Astrocyte (in vitro differentiated cells and primary cell): Measurements from ENCODE around the gene LRRFIP1. TPM values are rescaled to one million over a fixed set of nuclear protein-coding genes. Genes with fewer than 3 reads are reported as not detected.

Experiments used
- DNase-seq: peaks from one replicate; pipeline ENCODE4 v3.0.0-alpha.2; 2010; ENCODE audit warnings: low read depth
- FAIRE-seq: peaks from 2 replicates; lab custom pipeline; 2011; peaks lifted over from hg19 to GRCh38; lab: Jason Lieb, UNC
- H2AFZ ChIP-seq: 2 replicates; pipeline ENCODE4 v1.6.0; 2012; ENCODE audit warnings: low read depth, low read length, inconsistent platforms
- H3K27ac ChIP-seq: 2 replicates; pipeline ENCODE4 v1.5.1; 2011; ENCODE audit warnings: low read depth, low read length, inconsistent platforms
- H3K27me3 ChIP-seq: 2 replicates; pipeline ENCODE4 v1.6.0; 2011; ENCODE audit warnings: low read length, inconsistent platforms; ENCODE audit not compliant: insufficient read depth
- H3K36me3 ChIP-seq: 2 replicates; pipeline ENCODE4 v1.5.1; 2011; ENCODE audit warnings: low read length, inconsistent platforms; ENCODE audit not compliant: insufficient read depth
- H3K4me1 ChIP-seq: 2 replicates; pipeline ENCODE4 v1.5.1; 2011; ENCODE audit warnings: low read length, inconsistent platforms; ENCODE audit not compliant: insufficient read depth
- H3K4me2 ChIP-seq: 2 replicates; pipeline ENCODE4 v1.6.0; 2012; ENCODE audit warnings: low read length, inconsistent platforms
- H3K4me3 ChIP-seq: 2 replicates; pipeline ENCODE4 v1.5.1; 2011; ENCODE audit warnings: low read depth, mild to moderate bottlenecking, low read length, inconsistent platforms; ENCODE audit not compliant: insufficient read depth
- H3K79me2 ChIP-seq: 2 replicates; pipeline ENCODE4 v1.6.0; 2012; ENCODE audit warnings: mild to moderate bottlenecking, low read length, inconsistent platforms; ENCODE audit not compliant: insufficient read depth
- H3K9ac ChIP-seq: 2 replicates; pipeline ENCODE4 v1.6.0; 2012; ENCODE audit warnings: mild to moderate bottlenecking, low read length, inconsistent platforms
- H3K9me3 ChIP-seq: 2 replicates; pipeline ENCODE4 v1.5.1; 2012; ENCODE audit warnings: low read depth, mild to moderate bottlenecking, low read length, inconsistent platforms; ENCODE audit not compliant: insufficient read depth
- H4K20me1 ChIP-seq: 2 replicates; pipeline ENCODE4 v1.6.0; 2012; ENCODE audit warnings: low read length, inconsistent platforms; ENCODE audit not compliant: insufficient read depth
- H3K27ac Mint-ChIP-seq: one replicate; pipeline ENCODE4 v1.8.0; 2021; ENCODE audit warnings: mild to moderate bottlenecking, mixed read lengths; ENCODE audit not compliant: unreplicated experiment
- H3K27me3 Mint-ChIP-seq: one replicate; pipeline ENCODE4 v1.8.0; 2021; ENCODE audit warnings: low read depth, mixed read lengths; ENCODE audit not compliant: unreplicated experiment
- H3K36me3 Mint-ChIP-seq: one replicate; pipeline ENCODE4 v1.8.0; 2021; ENCODE audit warnings: low read depth, mixed read lengths; ENCODE audit not compliant: unreplicated experiment
- H3K4me1 Mint-ChIP-seq: one replicate; pipeline ENCODE4 v1.8.0; 2021; ENCODE audit warnings: low read depth, mixed read lengths; ENCODE audit not compliant: unreplicated experiment
- H3K4me3 Mint-ChIP-seq: one replicate; pipeline ENCODE4 v1.8.0; 2021; ENCODE audit warnings: mild to moderate bottlenecking, moderate library complexity, mixed read lengths; ENCODE audit not compliant: unreplicated experiment
- H3K9me3 Mint-ChIP-seq: one replicate; pipeline ENCODE4 v1.8.0; 2021; ENCODE audit warnings: mild to moderate bottlenecking, mixed read lengths; ENCODE audit not compliant: unreplicated experiment
- CTCF ChIP-seq: IDR thresholded peaks from 2 replicates; pipeline ENCODE4 v1.5.1; 2011; ENCODE audit warnings: low read depth, mild to moderate bottlenecking, inconsistent platforms, low read length, moderate library complexity; ENCODE audit not compliant: insufficient read depth
- EZH2 ChIP-seq: IDR thresholded peaks from 2 replicates; pipeline ENCODE4 v1.6.1; 2012; ENCODE audit warnings: mild to moderate bottlenecking, low read length, inconsistent platforms; ENCODE audit not compliant: insufficient read depth
- total RNA-seq: library from RNA; stranded (reverse); gene quantifications from 2 replicates; pipeline ENCODE4 v1.2.1, GENCODE V29; 2021

The LRRFIP1 gene
- total RNA-seq, 1 donor from 2014 or later, result 83.3 TPM

GRCh38 chr2:237675316-237675715, 47.9 kb downstream of the LRRFIP1 start:
- Mint-ChIP-seq H3K27ac (peak overlapping the region; percentile 97), H3K4me3 (peak overlapping the region; percentile 72), H3K9me3 (no peaks in the 10 kb centered on the region), H3K4me1 (peaks cover 35% of the 10 kb centered on the region), H3K27me3 (no peaks in the 10 kb centered on the region), H3K36me3 (peaks cover 2% of the 10 kb centered on the region)
- Histone ChIP-seq H3K27me3 (no peaks in the 10 kb centered on the region), H4K20me1 (no peaks in the 10 kb centered on the region), H3K27ac (peak overlapping the region; percentile 74), H2AFZ (peak overlapping the region; percentile 19), H3K9me3 (no peaks in the 10 kb centered on the region), H3K36me3 (no peaks in the 10 kb centered on the region), H3K4me3 (no peak overlapping the region), H3K9ac (peak overlapping the region; percentile 80), H3K79me2 (peaks cover 19% of the 10 kb centered on the region), H3K4me1 (peaks cover 44% of the 10 kb centered on the region), H3K4me2 (peak overlapping the region; percentile 81)
- no peak for DNase-seq
- FAIRE-seq, result no peak
- TF ChIP-seq CTCF, result no peak

GRCh38 chr2:237680702-237681478, 53.5 kb downstream of the LRRFIP1 start:
- H3K36me3 ChIP-seq, result no peaks in the 10 kb centered on the region

More at GRCh38 chr2:237680702-237681478, 53.5 kb downstream of the LRRFIP1 start:
- H3K4me1 ChIP-seq, result peaks cover 11% of the 10 kb centered on the region
- no peak overlapping the region for H3K9ac ChIP-seq
- H3K36me3 Mint-ChIP-seq, result peaks cover 16% of the 10 kb centered on the region
- FAIRE-seq, result no peak
- H3K4me1 Mint-ChIP-seq, result peaks cover 12% of the 10 kb centered on the region
- no peaks in the 10 kb centered on the region for H3K27me3 ChIP-seq
- H3K9me3 ChIP-seq, result no peaks in the 10 kb centered on the region
- no peak overlapping the region for H2AFZ ChIP-seq
- H4K20me1 ChIP-seq, result no peaks in the 10 kb centered on the region
- peaks cover 6% of the 10 kb centered on the region for H3K79me2 ChIP-seq
- TF ChIP-seq CTCF (no peak), EZH2 (no peak)
- DNase-seq, result no peak
- peak overlapping the region; percentile 34 for H3K27ac Mint-ChIP-seq
- H3K27me3 Mint-ChIP-seq, result no peaks in the 10 kb centered on the region
- no peak overlapping the region for H3K4me3 ChIP-seq
- no peak overlapping the region for H3K4me3 Mint-ChIP-seq
- H3K4me2 ChIP-seq, result no peak overlapping the region
- H3K9me3 Mint-ChIP-seq, result no peaks in the 10 kb centered on the region
- H3K27ac ChIP-seq, result no peak overlapping the region
